H1 (cell line): ENCODE data around the gene MTMR2. TPM values are rescaled to one million over a fixed set of nuclear protein-coding genes. Genes with fewer than 3 reads are reported as not detected.

Experiments
- CTCF ChIA-PET: fragments of 300-600 bp; sonication (Branson Sonifier 250); formaldehyde crosslinking; loops from one replicate; lab custom pipeline; 2021; ENCODE audit not compliant: partially characterized antibody; lab: Charles Lee
- POLR2A ChIA-PET: fragments of 300-600 bp; sonication (Branson Sonifier 250); formaldehyde crosslinking; loops from one replicate; lab custom pipeline; 2021; ENCODE audit warnings: inconsistent platforms; ENCODE audit not compliant: partially characterized antibody; lab: Charles Lee
- DNase-seq, 2 experiments: peaks; one replicate each; pipeline versions ENCODE4 v3.0.0 to v3.0.0-alpha.2; 2010 to 2022; ENCODE audit warnings: low spot score in 2 of 2, low read depth in 1 of 2, mixed read lengths in 1 of 2
- FAIRE-seq: peaks from 2 replicates; lab custom pipeline; 2011; peaks lifted over from hg19 to GRCh38; lab: Jason Lieb, UNC
- H2AFZ ChIP-seq: 2 replicates; pipeline ENCODE4 v1.8.1; 2012; ENCODE audit warnings: low read length, inconsistent platforms
- H2AK5ac ChIP-seq: 2 replicates; pipeline ENCODE4 v1.6.1; 2013; ENCODE audit warnings: low read depth, low read length
- H2BK120ac ChIP-seq: replicated peaks from 2 replicates; pipeline ENCODE3; 2013; ENCODE audit warnings: low read depth, low read length, inconsistent platforms
- H2BK12ac ChIP-seq: 2 replicates; pipeline ENCODE4 v1.6.1; 2013; ENCODE audit warnings: low read depth, low read length
- H2BK15ac ChIP-seq: 2 replicates; pipeline ENCODE4 v1.6.1; 2013; ENCODE audit warnings: low read length
- H2BK20ac ChIP-seq: 2 replicates; pipeline ENCODE4 v1.6.1; 2013; ENCODE audit warnings: low read length
- H2BK5ac ChIP-seq: 2 replicates; pipeline ENCODE4 v1.6.1; 2013; ENCODE audit warnings: low read depth, low read length
- H3K14ac ChIP-seq: 2 replicates; pipeline ENCODE4 v1.6.1; 2013; ENCODE audit warnings: inconsistent platforms; ENCODE audit not compliant: insufficient read length
- H3K18ac ChIP-seq: 2 replicates; pipeline ENCODE4 v1.6.1; 2013; ENCODE audit warnings: low read length; ENCODE audit errors: extremely low read depth
- H3K23ac ChIP-seq: 2 replicates; pipeline ENCODE4 v1.6.1; 2013; ENCODE audit warnings: inconsistent platforms; ENCODE audit not compliant: insufficient read length
- H3K23me2 ChIP-seq: 2 replicates; pipeline ENCODE4 v1.6.1; 2013; ENCODE audit warnings: low read depth, low read length
- H3K27ac ChIP-seq: 2 replicates; pipeline ENCODE4 v1.6.1; 2011; ENCODE audit warnings: low read depth, low read length, inconsistent platforms
- H3K27me3 ChIP-seq, 4 experiments: replicated peaks in 1 of 4; 1 replicate in 1 of 4; 2 replicates in 3 of 4; pipeline versions ENCODE4 v1.6.1 to v1.8.1; 2011 to 2013; ENCODE audit warnings: low read length in 3 of 4, mild to moderate bottlenecking in 3 of 4, inconsistent platforms in 2 of 4, mixed read lengths in 2 of 4, moderate library complexity in 1 of 4; ENCODE audit not compliant: control insufficient read depth in 3 of 4, insufficient read depth in 3 of 4; ENCODE audit errors: extremely low read depth in 1 of 4
- H3K36me3 ChIP-seq, 4 experiments: 2 replicates each; pipeline versions ENCODE4 v1.6.1 to v1.8.1; 2011 to 2013; ENCODE audit warnings: mild to moderate bottlenecking in 4 of 4, low read length in 3 of 4, moderate library complexity in 2 of 4, control low read depth in 1 of 4, inconsistent platforms in 1 of 4; ENCODE audit not compliant: insufficient read depth in 4 of 4, control insufficient read depth in 2 of 4
- H3K4ac ChIP-seq: replicated peaks from 2 replicates; pipeline ENCODE3; 2013; ENCODE audit warnings: low read length, low read depth, mixed read lengths, inconsistent platforms; ENCODE audit not compliant: insufficient read length
- H3K4me1 ChIP-seq, 4 experiments: replicated peaks in 1 of 4; 1 replicate in 1 of 4; 2 replicates in 3 of 4; pipeline versions ENCODE4 v1.6.1 to v1.8.1; 2011 to 2013; ENCODE audit warnings: low read length in 3 of 4, inconsistent platforms in 2 of 4, mixed read lengths in 1 of 4; ENCODE audit not compliant: insufficient read depth in 4 of 4, control insufficient read depth in 3 of 4
- H3K4me2 ChIP-seq, 2 experiments: 2 replicates each; pipeline versions ENCODE4 v1.6.1 to v1.8.1; 2011 to 2013; ENCODE audit warnings: low read depth in 2 of 2, low read length in 2 of 2, control low read depth in 1 of 2, inconsistent platforms in 1 of 2, mild to moderate bottlenecking in 1 of 2; ENCODE audit not compliant: insufficient read depth in 1 of 2
- H3K4me3 ChIP-seq, 4 experiments: fragments of 200-600, 300-600 bp in 1 of 4; sonication (generic), shearing (Covaris generic), sonication (Bioruptor Twin) in 1 of 4; 2 replicates each; pipeline versions ENCODE4 v1.5.1 to v1.8.1; 2011 to 2016; ENCODE audit warnings: low read length in 4 of 4, low read depth in 3 of 4, control low read depth in 2 of 4, inconsistent platforms in 2 of 4, mild to moderate bottlenecking in 2 of 4, mixed read lengths in 1 of 4, moderate library complexity in 1 of 4; ENCODE audit not compliant: insufficient read depth in 2 of 4; ENCODE audit errors: extremely low read depth in 1 of 4
- H3K56ac ChIP-seq: replicated peaks from 2 replicates; pipeline ENCODE3; 2013; ENCODE audit warnings: low read depth, mild to moderate bottlenecking, mixed read lengths, low read length, inconsistent platforms; ENCODE audit not compliant: insufficient read length
- H3K79me1 ChIP-seq: 2 replicates; pipeline ENCODE4 v1.6.1; 2013; ENCODE audit warnings: low read depth, low read length, control low read depth
- H3K79me2 ChIP-seq, 2 experiments: 2 replicates each; pipeline versions ENCODE4 v1.6.1 to v1.8.1; 2012 to 2013; ENCODE audit warnings: low read length in 2 of 2, mild to moderate bottlenecking in 2 of 2, inconsistent platforms in 1 of 2; ENCODE audit not compliant: insufficient read depth in 2 of 2, control insufficient read depth in 1 of 2
- H3K9ac ChIP-seq, 4 experiments: replicated peaks in 1 of 4; 1 replicate in 1 of 4; 2 replicates in 3 of 4; pipeline versions ENCODE4 v1.6.1 to v1.8.1; 2011 to 2013; ENCODE audit warnings: low read depth in 3 of 4, low read length in 3 of 4, control low read depth in 2 of 4, mild to moderate bottlenecking in 2 of 4, moderate library complexity in 2 of 4, inconsistent platforms in 1 of 4; ENCODE audit errors: extremely low read depth in 1 of 4
- H3K9me3 ChIP-seq, 2 experiments: 2 replicates each; pipeline versions ENCODE4 v1.6.1 to v1.8.1; 2012 to 2013; ENCODE audit warnings: mild to moderate bottlenecking in 2 of 2, moderate library complexity in 2 of 2, control low read depth in 1 of 2, inconsistent platforms in 1 of 2, low read depth in 1 of 2, low read length in 1 of 2, mixed read lengths in 1 of 2; ENCODE audit not compliant: insufficient read depth in 2 of 2
- H4K20me1 ChIP-seq, 2 experiments: replicated peaks in 1 of 2; 2 replicates each; pipeline versions ENCODE3 to v1.8.1; 2011 to 2013; ENCODE audit warnings: inconsistent platforms in 2 of 2, low read length in 2 of 2, mild to moderate bottlenecking in 1 of 2; ENCODE audit not compliant: insufficient read depth in 2 of 2, control insufficient read depth in 1 of 2
- H4K5ac ChIP-seq: 2 replicates; pipeline ENCODE4 v1.6.1; 2013; ENCODE audit warnings: low read length, low read depth, mixed read lengths, inconsistent platforms; ENCODE audit not compliant: insufficient read length
- H4K8ac ChIP-seq: 2 replicates; pipeline ENCODE4 v1.8.0; 2013; ENCODE audit warnings: mild to moderate bottlenecking, moderate library complexity, low read length, inconsistent platforms; ENCODE audit not compliant: insufficient read depth; ENCODE audit errors: extremely low read depth
- H4K91ac ChIP-seq: replicated peaks from 2 replicates; pipeline ENCODE3; 2013; ENCODE audit warnings: low read length, mixed read lengths, inconsistent platforms; ENCODE audit not compliant: insufficient read length
- ASH2L ChIP-seq: fragments of 200-600, 300-600 bp; sonication (generic); IDR thresholded peaks from one replicate; pipeline ENCODE4 v1.7.1; 2017; ENCODE audit warnings: low read length
- BRCA1 ChIP-seq: IDR thresholded peaks from 2 replicates; pipeline ENCODE4 v1.6.1; 2012; ENCODE audit warnings: low read depth, low read length, improper control_type of control experiment
- CREB1 ChIP-seq: IDR thresholded peaks from 2 replicates; pipeline ENCODE4 v1.6.1; 2012; ENCODE audit warnings: inconsistent platforms
- EGR1 ChIP-seq: IDR thresholded peaks from 2 replicates; pipeline ENCODE4 v1.6.1; 2011; ENCODE audit warnings: low read depth, low read length, borderline replicate concordance
- HDAC2 ChIP-seq, 2 experiments: fragments of 300-600 bp in 1 of 2; sonication (generic) in 1 of 2; IDR thresholded peaks; 2 replicates each; pipeline ENCODE4 v1.6.1; 2011 to 2012; ENCODE audit warnings: low read depth in 2 of 2, low read length in 2 of 2, mild to moderate bottlenecking in 2 of 2, moderate library complexity in 2 of 2, borderline replicate concordance in 1 of 2, inconsistent platforms in 1 of 2
- POLR2AphosphoS5 ChIP-seq: IDR thresholded peaks from 2 replicates; pipeline ENCODE4 v1.6.1; 2011; ENCODE audit warnings: low read depth, low read length
- RBBP5 ChIP-seq: IDR thresholded peaks from 2 replicates; pipeline ENCODE4 v1.7.1; 2012; ENCODE audit warnings: low read depth, mild to moderate bottlenecking, inconsistent platforms, low read length, moderate library complexity, borderline replicate concordance
- RNF2 ChIP-seq: fragments of 200-900, 300-1000 bp; sonication (generic); IDR thresholded peaks from 2 replicates; pipeline ENCODE4 v1.7.1; 2016; ENCODE audit warnings: borderline replicate concordance, low read depth, mild to moderate bottlenecking, antibody characterized with exemption, low read length; ENCODE audit not compliant: poor library complexity, severe bottlenecking; ENCODE audit errors: missing control alignments
- SP1 ChIP-seq: IDR thresholded peaks from 2 replicates; pipeline ENCODE4 v1.6.1; 2011; ENCODE audit warnings: low read depth, low read length
- SP4 ChIP-seq: IDR thresholded peaks from 2 replicates; pipeline ENCODE4 v1.6.1; 2012; ENCODE audit warnings: low read length, inconsistent platforms
- TCF12 ChIP-seq: IDR thresholded peaks from 2 replicates; pipeline ENCODE4 v1.6.1; 2011; ENCODE audit warnings: low read depth, mild to moderate bottlenecking, low read length
- WGBS, 2 experiments: shearing (Covaris generic) in 1 of 2; methylation state at CpG; one replicate each; pipeline versions ENCODE4 v1.1.6 to v1.1.7; 2013 to 2015; ENCODE audit warnings: low lambda C conversion rate in 2 of 2, mixed read lengths in 2 of 2, inconsistent platforms in 1 of 2, low coverage in 1 of 2, missing lambda C conversion rate in 1 of 2; ENCODE audit not compliant: insufficient replicate concordance in 2 of 2, insufficient coverage in 1 of 2, insufficient read length in 1 of 2; ENCODE audit errors: extremely low coverage in 1 of 2, missing lambda C conversion rate in 1 of 2; 5-methylcytosine and 5-hydroxymethylcytosine counted together
- polyA plus RNA-seq, 7 experiments: library from polyadenylated mRNA; depleted of rRNA in 3 of 7; stranded (reverse) in 5 of 7; unstranded in 2 of 7; fragments of >200 nt in 5 of 7; fragments of 200-250 nt in 2 of 7; gene quantifications; 1 replicate in 5 of 7; 2 replicates in 1 of 7; 4 replicates in 1 of 7; pipeline versions ENCODE4 v1.2.1 to v1.2.3, GENCODE V29; 2011 to 2013; ENCODE audit warnings: missing spikeins in 2 of 7, mixed read lengths in 2 of 7
- total RNA-seq: library from RNA; stranded (reverse); fragmentation: NEBNext Ultra II Directional; extraction: Animal tissue kit (Norgen Biotek cat#: 25700); gene quantifications from 2 replicates; pipeline ENCODE4 v1.2.1, GENCODE V29; 2021
- TF ChIP-seq, protein P1 (sequence below), 3 experiments: IDR thresholded peaks; 1 replicate in 2 of 3; 2 replicates in 1 of 3; pipeline versions ENCODE4 v1.5.1 to v1.6.1; 2011; ENCODE audit warnings: low read length in 3 of 3, mild to moderate bottlenecking in 3 of 3, inconsistent platforms in 2 of 3, low read depth in 1 of 3, moderate library complexity in 1 of 3; ENCODE audit not compliant: insufficient read depth in 1 of 3; ENCODE audit errors: control extremely low read depth in 1 of 3

The MTMR2 gene
- total and polyA plus RNA-seq, 2 of the 8 experiments (the other 6 are each of a cell fraction or from before 2014, with no cell fraction given), result 16.7 to 52.9 TPM

DNA sequence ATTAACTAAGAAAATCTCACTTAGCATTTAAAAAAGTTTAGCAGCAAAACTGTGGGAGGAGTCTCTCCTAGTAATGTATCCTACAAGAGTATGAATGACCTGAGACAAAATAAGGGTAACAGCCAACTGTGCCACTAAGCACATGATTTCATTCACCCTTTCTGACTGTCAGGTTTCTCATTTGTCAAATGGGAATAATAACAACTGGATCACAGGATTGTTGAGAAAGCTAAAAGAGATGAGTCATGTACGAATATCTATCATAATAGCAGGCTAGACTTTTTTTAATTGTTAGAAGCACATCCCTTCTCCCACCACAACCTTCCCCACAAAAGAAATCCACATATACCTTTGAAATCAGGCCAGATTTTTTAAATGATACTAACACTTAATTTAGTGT, 39.5 kb downstream of the MTMR2 start:
- Histone ChIP-seq H3K9me3 (no peaks in the 10 kb centered on the region), H2BK5ac (no peak overlapping the region), H3K4me3 (no peak overlapping the region), H3K4me1 (no peaks in the 10 kb centered on the region), H2BK12ac (no peak overlapping the region), H3K56ac (no peak overlapping the region), H4K20me1 (no peaks in the 10 kb centered on the region), H2AFZ (no peak overlapping the region), H2BK15ac (no peak overlapping the region), H3K27ac (no peak overlapping the region), H4K5ac (no peak overlapping the region), H3K14ac (no peak overlapping the region), H3K4me2 (no peak overlapping the region), H3K79me1 (no peaks in the 10 kb centered on the region), H4K91ac (no peak overlapping the region), H3K9ac (no peak overlapping the region), H2BK20ac (no peak overlapping the region), H3K18ac (no peak overlapping the region), H2BK120ac (no peak overlapping the region), H4K8ac (no peak overlapping the region), H3K27me3 (no peaks in the 10 kb centered on the region; a peak in 1 of 7 replicates), H3K36me3 (peaks cover 0 to 12% (median 0%) of the 10 kb centered on the region in 4 experiments; a peak in 2 of 8 replicates), H3K23me2 (no peaks in the 10 kb centered on the region), H3K23ac (no peak overlapping the region), H3K79me2 (no peaks in the 10 kb centered on the region), H2AK5ac (no peak overlapping the region), H3K4ac (no peak overlapping the region)
- POLR2A ChIA-PET, result no interaction called here
- 90% methylated on average over 1 of the region's 1 CpG; no CpG with 5 or more reads in 1 of the 2 experiments for WGBS, 2 experiments
- FAIRE-seq (no peak), DNase-seq (no peak)
- CTCF ChIA-PET, result no interaction called here
- TF ChIP-seq SP4, result no peak
- TF ChIP-seq BRCA1, result no peak
- TF ChIP-seq HDAC2 (IDR thresholded peaks at IDR 0.05; ENCODE audit: borderline replicate concordance in 1 of 2, low read depth in 2 of 2, low read length in 2 of 2), result no peak
- TF ChIP-seq CREB1, result no peak
- TF ChIP-seq POLR2AphosphoS5, result no peak
- no peak for TF ChIP-seq TCF12
- TF ChIP-seq RBBP5, result no peak
- TF ChIP-seq, protein P1, sequence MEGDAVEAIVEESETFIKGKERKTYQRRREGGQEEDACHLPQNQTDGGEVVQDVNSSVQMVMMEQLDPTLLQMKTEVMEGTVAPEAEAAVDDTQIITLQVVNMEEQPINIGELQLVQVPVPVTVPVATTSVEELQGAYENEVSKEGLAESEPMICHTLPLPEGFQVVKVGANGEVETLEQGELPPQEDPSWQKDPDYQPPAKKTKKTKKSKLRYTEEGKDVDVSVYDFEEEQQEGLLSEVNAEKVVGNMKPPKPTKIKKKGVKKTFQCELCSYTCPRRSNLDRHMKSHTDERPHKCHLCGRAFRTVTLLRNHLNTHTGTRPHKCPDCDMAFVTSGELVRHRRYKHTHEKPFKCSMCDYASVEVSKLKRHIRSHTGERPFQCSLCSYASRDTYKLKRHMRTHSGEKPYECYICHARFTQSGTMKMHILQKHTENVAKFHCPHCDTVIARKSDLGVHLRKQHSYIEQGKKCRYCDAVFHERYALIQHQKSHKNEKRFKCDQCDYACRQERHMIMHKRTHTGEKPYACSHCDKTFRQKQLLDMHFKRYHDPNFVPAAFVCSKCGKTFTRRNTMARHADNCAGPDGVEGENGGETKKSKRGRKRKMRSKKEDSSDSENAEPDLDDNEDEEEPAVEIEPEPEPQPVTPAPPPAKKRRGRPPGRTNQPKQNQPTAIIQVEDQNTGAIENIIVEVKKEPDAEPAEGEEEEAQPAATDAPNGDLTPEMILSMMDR (IDR thresholded peaks at IDR 0.05; ENCODE audit: control extremely low read depth in 1 of 3, insufficient read depth in 1 of 3, low read depth in 1 of 3, low read length in 3 of 3), result no peak
- TF ChIP-seq ASH2L, result no peak
- TF ChIP-seq SP1, result no peak
- no peak for TF ChIP-seq RNF2
- TF ChIP-seq EGR1, result no peak
